ENCODE measurements around the gene RGS4.
A peak's percentile ranks its signal among the peaks of the same experiment; 100 is the strongest.

RGS4 gene

DNA sequence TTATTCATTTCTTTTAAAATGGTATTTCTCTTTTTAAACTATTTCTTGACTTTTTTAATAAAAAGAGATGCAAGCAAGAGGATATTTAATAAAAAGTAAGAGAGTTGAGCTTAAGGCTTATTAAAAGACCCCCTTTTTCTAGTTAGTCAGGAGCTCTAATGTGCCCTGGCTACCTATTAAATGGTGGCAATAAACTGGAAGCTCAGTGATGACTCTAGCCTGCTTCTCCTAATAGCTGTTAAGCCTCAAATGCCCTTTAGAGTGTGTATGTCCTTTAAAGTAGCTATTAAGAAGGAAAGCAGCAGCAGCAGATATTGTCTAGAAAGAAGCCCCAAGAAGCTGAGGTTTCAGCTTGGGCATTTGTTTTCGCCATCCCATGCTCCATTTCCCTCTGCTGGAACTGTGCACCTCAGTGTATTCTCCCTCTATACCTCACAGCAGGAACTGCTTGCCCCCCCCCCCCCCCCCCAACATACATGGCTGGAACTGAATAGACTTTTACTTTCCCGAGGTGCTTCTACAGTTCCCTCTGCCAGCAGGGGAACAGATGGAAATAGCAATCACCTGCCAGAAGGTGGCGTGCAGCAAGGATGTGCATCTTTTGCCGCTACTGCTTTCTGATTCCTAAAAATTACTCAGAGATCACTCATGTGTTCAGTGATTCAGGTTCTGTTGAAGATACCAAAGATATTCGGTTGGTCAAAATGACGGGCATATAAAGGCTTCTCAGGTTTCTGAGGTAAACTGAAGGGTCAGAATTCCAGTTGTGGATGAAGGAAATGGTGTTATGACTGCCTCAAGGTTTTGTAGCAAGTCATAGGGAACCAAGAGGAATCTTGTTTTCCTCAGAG, 2.5 kb downstream of the RGS4 start:
- DNase-seq (ENCODE audit: low spot score) = peak; percentile 31
- TF ChIP-seq, protein P1, sequence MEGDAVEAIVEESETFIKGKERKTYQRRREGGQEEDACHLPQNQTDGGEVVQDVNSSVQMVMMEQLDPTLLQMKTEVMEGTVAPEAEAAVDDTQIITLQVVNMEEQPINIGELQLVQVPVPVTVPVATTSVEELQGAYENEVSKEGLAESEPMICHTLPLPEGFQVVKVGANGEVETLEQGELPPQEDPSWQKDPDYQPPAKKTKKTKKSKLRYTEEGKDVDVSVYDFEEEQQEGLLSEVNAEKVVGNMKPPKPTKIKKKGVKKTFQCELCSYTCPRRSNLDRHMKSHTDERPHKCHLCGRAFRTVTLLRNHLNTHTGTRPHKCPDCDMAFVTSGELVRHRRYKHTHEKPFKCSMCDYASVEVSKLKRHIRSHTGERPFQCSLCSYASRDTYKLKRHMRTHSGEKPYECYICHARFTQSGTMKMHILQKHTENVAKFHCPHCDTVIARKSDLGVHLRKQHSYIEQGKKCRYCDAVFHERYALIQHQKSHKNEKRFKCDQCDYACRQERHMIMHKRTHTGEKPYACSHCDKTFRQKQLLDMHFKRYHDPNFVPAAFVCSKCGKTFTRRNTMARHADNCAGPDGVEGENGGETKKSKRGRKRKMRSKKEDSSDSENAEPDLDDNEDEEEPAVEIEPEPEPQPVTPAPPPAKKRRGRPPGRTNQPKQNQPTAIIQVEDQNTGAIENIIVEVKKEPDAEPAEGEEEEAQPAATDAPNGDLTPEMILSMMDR (IDR thresholded peaks at IDR 0.05; ENCODE audit: extremely low read depth, insufficient read depth, missing control alignments) = peak; percentile 72
- in situ Hi-C loops (cut with MboI; ENCODE audit: low pct_unique_long_range_greater_than_20kb, low sequenced_read_pairs, unreplicated experiment) = loop anchor here (25.0 kb wide), 1 partner anchor 241 kb away; the partner anchor contains the start of gene NUF2

DNA sequence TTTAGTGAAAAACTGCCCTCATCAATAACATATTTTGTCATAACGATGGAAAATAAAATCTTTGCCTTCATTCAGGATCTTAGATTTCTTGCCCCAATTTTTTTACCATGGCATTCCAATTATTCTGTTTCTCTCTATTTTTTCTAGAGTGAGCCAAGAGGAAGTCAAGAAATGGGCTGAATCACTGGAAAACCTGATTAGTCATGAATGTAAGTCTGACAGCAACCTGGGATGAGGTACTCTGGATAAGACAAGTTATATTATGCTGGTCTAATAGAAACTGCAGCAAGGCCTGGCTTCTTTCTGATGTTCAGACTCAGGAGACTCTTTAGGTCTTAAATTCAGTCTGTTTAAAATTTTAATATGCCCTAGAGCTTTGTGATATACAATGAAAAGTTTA, 3.5 kb downstream of the RGS4 start:
- in situ Hi-C loops (cut with MboI; ENCODE audit: low pct_unique_long_range_greater_than_20kb, low sequenced_read_pairs, unreplicated experiment) = loop anchor here (25.0 kb wide), 1 partner anchor 240 kb away; the partner anchor contains the start of gene NUF2
- DNase-seq (ENCODE audit: low spot score) = no peak
- TF ChIP-seq, protein P1 (IDR thresholded peaks at IDR 0.05; ENCODE audit: extremely low read depth, insufficient read depth, missing control alignments) = no peak

DNA sequence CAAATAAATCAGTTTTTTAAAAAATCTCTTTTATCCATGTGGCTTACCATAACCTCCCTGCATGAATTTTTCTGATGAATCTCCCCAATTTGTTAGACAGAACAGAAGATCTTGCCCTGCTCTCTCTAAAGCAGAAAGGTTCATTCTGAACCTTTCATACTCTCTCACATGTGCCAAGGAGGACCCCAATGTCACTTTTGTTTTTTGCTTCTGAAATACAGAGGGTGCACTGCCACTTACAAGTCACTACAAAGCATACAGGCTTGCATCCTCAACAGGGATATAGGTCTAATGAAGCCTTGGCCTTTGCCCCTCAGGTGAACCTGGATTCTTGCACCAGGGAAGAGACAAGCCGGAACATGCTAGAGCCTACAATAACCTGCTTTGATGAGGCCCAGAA, 4.8 kb downstream of the RGS4 start:
- no peak for DNase-seq (ENCODE audit: low spot score)
- TF ChIP-seq, protein P1 (IDR thresholded peaks at IDR 0.05; ENCODE audit: extremely low read depth, insufficient read depth, missing control alignments) = no peak
- in situ Hi-C loops (cut with MboI; ENCODE audit: low pct_unique_long_range_greater_than_20kb, low sequenced_read_pairs, unreplicated experiment) = loop anchor here (25.0 kb wide), 1 partner anchor 238 kb away; the partner anchor contains the start of gene NUF2

GRCh38 chr1:163074716-163075284, 5.6 kb downstream of the RGS4 start:
- TF ChIP-seq, protein P1 (IDR thresholded peaks at IDR 0.05; ENCODE audit: extremely low read depth, insufficient read depth, missing control alignments) = no peak
- in situ Hi-C loops (cut with MboI; ENCODE audit: low pct_unique_long_range_greater_than_20kb, low sequenced_read_pairs, unreplicated experiment) = loop anchor here (25.0 kb wide), 1 partner anchor 238 kb away; the partner anchor contains the start of gene NUF2
- DNase-seq (ENCODE audit: low spot score) = no peak

GRCh38 chr1:163076044-163076443, 6.9 kb downstream of the RGS4 start:
- no peak for DNase-seq (ENCODE audit: low spot score)
- in situ Hi-C loops (cut with MboI; ENCODE audit: low pct_unique_long_range_greater_than_20kb, low sequenced_read_pairs, unreplicated experiment) = no loop called here
- TF ChIP-seq, protein P1 (IDR thresholded peaks at IDR 0.05; ENCODE audit: extremely low read depth, insufficient read depth, missing control alignments) = no peak

DNA sequence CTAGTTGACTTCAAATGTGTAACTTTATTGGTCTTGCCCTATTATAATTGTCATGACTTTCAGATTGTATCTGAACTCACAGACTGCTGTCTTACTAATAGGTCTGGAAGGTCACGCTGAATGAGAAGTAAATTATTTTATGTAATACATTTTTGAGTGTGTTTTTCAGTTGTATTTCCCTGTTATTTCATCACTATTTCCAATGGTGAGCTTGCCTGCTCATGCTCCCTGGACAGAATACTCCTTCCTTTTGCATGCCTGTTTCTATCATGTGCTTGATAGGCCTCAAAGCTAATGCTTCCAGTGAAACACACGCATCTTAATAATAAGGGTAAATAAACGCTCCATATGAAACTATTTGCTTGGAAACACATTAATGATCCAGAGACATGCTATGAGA, 7.3 kb downstream of the RGS4 start:
- TF ChIP-seq, protein P1 (IDR thresholded peaks at IDR 0.05; ENCODE audit: extremely low read depth, insufficient read depth, missing control alignments) = no peak
- in situ Hi-C loops (cut with MboI; ENCODE audit: low pct_unique_long_range_greater_than_20kb, low sequenced_read_pairs, unreplicated experiment) = no loop called here
- DNase-seq (ENCODE audit: low spot score) = no peak

Data from GM13977 (cell line).